BE2C (cell line): ENCODE results near the gene ANO2.

Experiments
- DNase-seq: peaks from one replicate; pipeline ENCODE4 v3.0.0-alpha.2; 2020
- H3K27me3 ChIP-seq: fragments of 250-450 bp; sonication (Bioruptor Pico); 2 replicates; pipeline ENCODE4 v1.5.1; 2020; ENCODE audit warnings: mild to moderate bottlenecking
- H3K36me3 ChIP-seq: fragments of 250-450 bp; sonication (Bioruptor Pico); 2 replicates; pipeline ENCODE4 v1.5.1; 2020; ENCODE audit warnings: mild to moderate bottlenecking
- H3K4me1 ChIP-seq: fragments of 250-450 bp; sonication (Bioruptor Pico); 2 replicates; pipeline ENCODE4 v1.5.1; 2020
- H3K4me3 ChIP-seq: 2 replicates; pipeline ENCODE4 v1.5.1; 2011; ENCODE audit warnings: low read depth, low read length
- H3K9me3 ChIP-seq: fragments of 250-450 bp; sonication (Bioruptor Pico); 2 replicates; pipeline ENCODE4 v1.5.1; 2020
- TF ChIP-seq, protein P1 (sequence below): IDR thresholded peaks from 2 replicates; pipeline ENCODE4 v1.5.1; 2012; ENCODE audit warnings: mild to moderate bottlenecking, low read depth, low read length

ANO2 gene

DNA sequence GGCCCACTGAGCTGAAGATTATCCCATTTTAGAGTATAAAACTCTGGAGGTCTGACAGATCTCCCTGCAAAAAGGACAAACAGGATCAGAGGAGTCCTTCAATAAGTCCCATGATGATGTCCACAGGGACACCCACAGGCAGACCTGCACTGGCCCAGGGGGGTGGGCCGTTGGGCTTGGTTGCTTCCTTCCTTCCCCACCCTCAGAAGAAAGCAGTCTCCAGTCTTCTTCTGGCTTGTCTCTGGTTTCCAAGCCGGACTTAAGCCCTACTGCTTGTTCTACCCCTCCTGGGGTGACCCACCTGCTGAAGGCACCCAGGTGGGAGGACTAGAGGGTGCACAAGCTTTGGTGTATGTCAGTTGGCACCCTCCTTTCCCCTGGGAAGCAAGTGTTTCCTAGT, 209.0 kb downstream of the ANO2 start:
- H3K4me1 ChIP-seq, result no peaks in the 10 kb centered on the region
- no peak overlapping the region for H3K4me3 ChIP-seq
- H3K9me3 ChIP-seq, result no peaks in the 10 kb centered on the region
- no peaks in the 10 kb centered on the region for H3K27me3 ChIP-seq
- TF ChIP-seq, protein P1, sequence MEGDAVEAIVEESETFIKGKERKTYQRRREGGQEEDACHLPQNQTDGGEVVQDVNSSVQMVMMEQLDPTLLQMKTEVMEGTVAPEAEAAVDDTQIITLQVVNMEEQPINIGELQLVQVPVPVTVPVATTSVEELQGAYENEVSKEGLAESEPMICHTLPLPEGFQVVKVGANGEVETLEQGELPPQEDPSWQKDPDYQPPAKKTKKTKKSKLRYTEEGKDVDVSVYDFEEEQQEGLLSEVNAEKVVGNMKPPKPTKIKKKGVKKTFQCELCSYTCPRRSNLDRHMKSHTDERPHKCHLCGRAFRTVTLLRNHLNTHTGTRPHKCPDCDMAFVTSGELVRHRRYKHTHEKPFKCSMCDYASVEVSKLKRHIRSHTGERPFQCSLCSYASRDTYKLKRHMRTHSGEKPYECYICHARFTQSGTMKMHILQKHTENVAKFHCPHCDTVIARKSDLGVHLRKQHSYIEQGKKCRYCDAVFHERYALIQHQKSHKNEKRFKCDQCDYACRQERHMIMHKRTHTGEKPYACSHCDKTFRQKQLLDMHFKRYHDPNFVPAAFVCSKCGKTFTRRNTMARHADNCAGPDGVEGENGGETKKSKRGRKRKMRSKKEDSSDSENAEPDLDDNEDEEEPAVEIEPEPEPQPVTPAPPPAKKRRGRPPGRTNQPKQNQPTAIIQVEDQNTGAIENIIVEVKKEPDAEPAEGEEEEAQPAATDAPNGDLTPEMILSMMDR, result no peak
- no peaks in the 10 kb centered on the region for H3K36me3 ChIP-seq
- no peak for DNase-seq

DNA sequence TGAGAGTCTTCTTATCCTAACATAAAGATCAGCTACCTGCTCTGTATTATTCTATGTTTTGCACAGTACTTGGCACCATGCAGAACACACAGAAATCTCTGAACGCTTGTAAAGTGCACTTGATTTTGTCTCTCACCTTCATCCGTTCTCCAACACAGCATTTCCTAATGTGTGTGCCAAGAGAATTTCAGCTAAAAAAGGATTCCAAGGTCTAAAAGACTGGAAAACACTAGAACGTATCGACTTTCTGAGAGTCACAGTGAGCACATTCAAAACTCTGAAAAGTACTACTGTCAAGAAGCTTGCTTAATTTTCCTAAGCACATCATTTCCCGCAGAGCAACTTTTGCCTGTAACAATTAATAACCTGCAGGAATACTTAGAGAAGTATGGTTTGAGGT, 211.1 kb downstream of the ANO2 start:
- no peak for DNase-seq

DNA sequence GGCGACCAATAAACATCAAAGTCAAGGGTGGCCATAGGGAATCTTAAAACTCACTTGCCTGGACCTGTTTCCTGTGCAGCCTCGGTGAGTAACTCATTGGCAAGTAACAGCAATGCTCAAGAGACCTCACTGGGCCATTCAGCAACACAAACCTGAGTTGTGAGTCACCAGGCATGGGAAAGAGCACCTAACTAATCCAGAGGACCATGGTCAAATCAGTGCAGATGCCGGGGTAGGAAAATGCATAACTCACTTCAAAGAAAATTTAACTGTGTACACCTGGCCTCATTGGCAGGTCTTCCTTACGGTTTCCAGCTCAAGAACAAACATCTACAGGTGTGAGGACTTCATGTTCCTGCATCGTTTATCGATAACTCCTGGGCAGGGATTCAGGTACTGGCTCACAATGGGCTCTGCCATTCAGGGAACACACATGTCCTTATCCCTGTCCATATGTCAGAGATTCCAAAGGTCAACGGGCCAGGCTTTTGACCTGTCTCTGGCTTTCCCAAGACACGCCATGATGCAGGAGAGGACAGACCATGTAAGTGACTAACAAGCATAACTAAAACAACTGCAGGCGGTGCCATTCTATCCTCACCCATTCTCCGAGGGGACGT, 211.8 kb downstream of the ANO2 start:
- H3K9me3 ChIP-seq, result no peaks in the 10 kb centered on the region
- no peak for DNase-seq
- H3K4me3 ChIP-seq, result no peak overlapping the region
- H3K4me1 ChIP-seq, result no peaks in the 10 kb centered on the region
- TF ChIP-seq, protein P1, result no peak
- no peaks in the 10 kb centered on the region for H3K27me3 ChIP-seq
- no peaks in the 10 kb centered on the region for H3K36me3 ChIP-seq

More for the DNA sequence above, 211.1 kb downstream of the ANO2 start:
- Histone ChIP-seq H3K4me1 (no peaks in the 10 kb centered on the region), H3K9me3 (no peaks in the 10 kb centered on the region), H3K36me3 (no peaks in the 10 kb centered on the region), H3K4me3 (no peak overlapping the region), H3K27me3 (no peaks in the 10 kb centered on the region)
- TF ChIP-seq, protein P1, result no peak

DNA sequence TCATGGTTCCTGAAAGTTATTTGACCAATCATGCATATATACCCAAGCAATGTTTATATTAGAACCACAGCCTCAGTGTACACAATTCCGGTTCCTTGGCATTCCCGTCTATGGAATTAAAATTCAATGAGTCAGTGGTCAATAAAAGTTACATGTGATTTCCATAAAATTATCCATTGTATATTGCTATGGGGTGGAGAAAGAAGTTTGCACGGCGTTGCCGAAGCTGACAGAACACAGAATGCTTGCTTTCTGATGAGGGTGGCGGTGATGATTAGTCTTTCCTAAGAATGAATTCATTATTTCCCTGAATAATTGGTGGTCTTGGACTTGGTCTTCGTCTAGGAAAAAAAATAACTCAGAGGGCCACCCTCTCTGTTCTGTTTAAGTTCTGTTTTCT, 214.1 kb downstream of the ANO2 start:
- no peaks in the 10 kb centered on the region for H3K27me3 ChIP-seq
- TF ChIP-seq, protein P1, result no peak
- no peak for DNase-seq

DNA sequence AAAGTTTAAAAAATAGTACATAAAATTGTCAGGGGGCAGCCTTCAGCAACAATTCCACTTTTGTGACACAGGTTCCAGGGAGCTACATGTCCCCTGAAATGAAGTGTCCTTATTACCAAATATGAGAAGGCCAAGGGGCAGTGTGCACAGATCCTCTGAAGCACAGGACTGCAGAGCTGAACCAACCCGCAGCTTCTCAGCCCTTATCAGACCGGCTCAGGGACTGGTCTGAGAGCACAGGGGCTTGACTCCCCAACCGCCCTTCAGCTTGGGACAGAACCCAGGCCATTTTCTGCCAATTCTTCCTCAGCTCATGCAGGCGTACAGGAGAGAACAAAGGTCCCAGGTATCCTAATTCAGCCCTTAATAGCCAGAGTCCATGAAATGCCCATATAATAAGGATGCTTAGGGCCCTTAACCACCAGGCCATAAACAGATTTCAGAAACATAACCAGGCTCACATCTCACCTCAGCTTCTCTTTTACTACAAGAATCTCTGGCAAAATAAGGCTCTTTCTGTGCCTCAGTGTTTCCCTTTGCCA, 221.3 kb downstream of the ANO2 start:
- Histone ChIP-seq H3K27me3 (peaks cover 17% of the 10 kb centered on the region), H3K36me3 (no peaks in the 10 kb centered on the region)

More for the DNA sequence above, 214.1 kb downstream of the ANO2 start:
- Histone ChIP-seq H3K36me3 (no peaks in the 10 kb centered on the region), H3K4me3 (no peak overlapping the region), H3K4me1 (no peaks in the 10 kb centered on the region), H3K9me3 (no peaks in the 10 kb centered on the region)

DNA sequence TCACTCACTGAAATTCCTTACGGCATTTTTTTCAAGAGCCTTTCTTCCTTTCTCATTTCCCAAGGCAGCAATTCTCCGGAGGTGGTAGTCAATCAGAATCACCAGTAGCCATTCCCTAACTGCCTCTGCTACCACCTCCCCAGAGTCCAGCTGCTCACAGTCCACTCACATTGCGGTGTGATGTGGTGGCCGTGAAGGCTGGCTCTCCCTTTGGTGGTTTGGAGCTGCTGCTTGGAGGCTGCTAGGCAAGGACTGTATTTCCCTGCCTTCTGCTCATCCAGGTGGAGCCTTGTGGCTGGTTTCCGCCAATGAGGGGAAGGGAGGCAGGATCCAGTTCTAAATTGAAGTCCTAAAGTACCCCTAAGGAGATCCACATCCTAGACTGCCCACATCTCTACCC, 222.0 kb downstream of the ANO2 start:
- TF ChIP-seq, protein P1, result no peak
- peaks cover 24% of the 10 kb centered on the region for H3K27me3 ChIP-seq
- H3K4me3 ChIP-seq, result no peak overlapping the region
- no peaks in the 10 kb centered on the region for H3K4me1 ChIP-seq
- H3K36me3 ChIP-seq, result no peaks in the 10 kb centered on the region
- no peak for DNase-seq
- H3K9me3 ChIP-seq, result no peaks in the 10 kb centered on the region

More for the DNA sequence above, 221.3 kb downstream of the ANO2 start:
- DNase-seq, result no peak
- H3K9me3 ChIP-seq, result no peaks in the 10 kb centered on the region
- no peaks in the 10 kb centered on the region for H3K4me1 ChIP-seq
- TF ChIP-seq, protein P1, result no peak
- no peak overlapping the region for H3K4me3 ChIP-seq
